Activated naive CD8-positive, alpha-beta T cell treated with anti-CD3 and anti-CD28 coated beads, Interleukin-2, amount 50 U/mL, for 24 hours (primary cell): Measurements from ENCODE around the gene SIPA1.
"Not testable (repeated sequence)": the region's sequence is repeated elsewhere in the genome, so short reads cannot be mapped to it uniquely, and the experiment has no call there.

Experiments
- ATAC-seq: fragments of 150-1000 bp; cut with Tn5 transposase; one replicate; pipeline ENCODE4 v1.10.0; 2021
- DNase-seq: peaks from one replicate; pipeline ENCODE4 v3.0.0; 2021
- H3K27ac Mint-ChIP-seq: one replicate; pipeline ENCODE4 v1.8.0; 2021; ENCODE audit warnings: mild to moderate bottlenecking, mixed read lengths
- H3K27me3 Mint-ChIP-seq: one replicate; pipeline ENCODE4 v1.8.0; 2021; ENCODE audit warnings: mixed read lengths
- H3K36me3 Mint-ChIP-seq: one replicate; pipeline ENCODE4 v1.8.0; 2021; ENCODE audit warnings: low read depth, mixed read lengths
- H3K4me1 Mint-ChIP-seq: one replicate; pipeline ENCODE4 v1.8.0; 2021; ENCODE audit warnings: mixed read lengths
- H3K4me3 Mint-ChIP-seq: one replicate; pipeline ENCODE4 v1.8.0; 2021; ENCODE audit warnings: mild to moderate bottlenecking, moderate library complexity, mixed read lengths
- H3K9me3 Mint-ChIP-seq: one replicate; pipeline ENCODE4 v1.8.0; 2021; ENCODE audit warnings: mixed read lengths

SIPA1 gene

DNA sequence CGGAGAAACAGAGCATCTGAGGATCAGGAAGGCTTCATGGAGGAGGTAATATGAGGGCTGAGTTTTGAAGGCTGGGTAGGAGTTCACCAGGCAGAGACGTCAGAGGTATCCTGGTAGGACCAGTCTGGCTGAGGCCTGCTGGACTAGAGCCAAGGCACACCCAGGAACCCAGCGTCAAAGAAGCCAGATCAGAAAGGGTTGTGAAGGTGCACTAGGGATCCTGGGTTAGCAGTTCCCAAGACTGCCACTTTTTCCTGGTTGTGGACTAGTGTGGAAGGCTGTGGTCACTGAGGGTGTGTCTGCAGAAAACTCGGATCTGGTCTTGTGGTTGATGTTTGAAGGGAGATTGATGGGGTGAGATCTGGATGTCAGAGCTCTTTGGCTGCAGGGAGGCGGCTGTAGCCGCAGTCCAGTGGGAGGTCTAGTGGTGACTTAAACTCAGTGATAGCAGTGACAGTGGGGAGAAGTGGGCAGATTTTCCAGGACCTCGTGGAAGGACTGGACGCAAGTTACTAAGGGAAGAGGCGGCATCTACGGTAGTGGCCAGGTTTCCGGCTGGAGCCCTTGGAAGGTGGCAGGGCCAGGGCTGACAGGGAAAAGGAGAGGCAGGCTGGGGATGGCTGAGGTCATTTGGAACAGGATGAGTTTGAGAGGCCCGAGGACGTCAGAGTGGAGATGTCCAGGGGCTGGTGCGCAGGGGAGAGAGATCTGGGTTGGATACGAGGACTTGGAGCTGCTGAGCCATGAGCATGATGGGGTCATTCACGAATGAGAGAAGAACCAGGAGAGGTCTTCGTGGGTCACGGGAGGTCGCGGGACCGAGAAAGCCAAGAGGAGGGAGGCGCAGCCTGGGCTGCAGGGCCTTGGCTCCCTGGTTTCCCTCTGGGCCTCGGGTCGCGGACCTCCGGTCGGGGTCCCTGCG is 13.9 kb downstream of the SIPA1 start:
- no peaks in the 10 kb centered on the region for H3K9me3 Mint-ChIP-seq
- peaks cover 3% of the 10 kb centered on the region for H3K27me3 Mint-ChIP-seq
- H3K27ac Mint-ChIP-seq = peak overlapping the region; percentile 66
- H3K4me3 Mint-ChIP-seq = peak overlapping the region; percentile 59
- DNase-seq = no peak
- peaks cover 33% of the 10 kb centered on the region for H3K4me1 Mint-ChIP-seq
- peak; percentile 3 for ATAC-seq
- H3K36me3 Mint-ChIP-seq = peaks cover 27% of the 10 kb centered on the region

DNA sequence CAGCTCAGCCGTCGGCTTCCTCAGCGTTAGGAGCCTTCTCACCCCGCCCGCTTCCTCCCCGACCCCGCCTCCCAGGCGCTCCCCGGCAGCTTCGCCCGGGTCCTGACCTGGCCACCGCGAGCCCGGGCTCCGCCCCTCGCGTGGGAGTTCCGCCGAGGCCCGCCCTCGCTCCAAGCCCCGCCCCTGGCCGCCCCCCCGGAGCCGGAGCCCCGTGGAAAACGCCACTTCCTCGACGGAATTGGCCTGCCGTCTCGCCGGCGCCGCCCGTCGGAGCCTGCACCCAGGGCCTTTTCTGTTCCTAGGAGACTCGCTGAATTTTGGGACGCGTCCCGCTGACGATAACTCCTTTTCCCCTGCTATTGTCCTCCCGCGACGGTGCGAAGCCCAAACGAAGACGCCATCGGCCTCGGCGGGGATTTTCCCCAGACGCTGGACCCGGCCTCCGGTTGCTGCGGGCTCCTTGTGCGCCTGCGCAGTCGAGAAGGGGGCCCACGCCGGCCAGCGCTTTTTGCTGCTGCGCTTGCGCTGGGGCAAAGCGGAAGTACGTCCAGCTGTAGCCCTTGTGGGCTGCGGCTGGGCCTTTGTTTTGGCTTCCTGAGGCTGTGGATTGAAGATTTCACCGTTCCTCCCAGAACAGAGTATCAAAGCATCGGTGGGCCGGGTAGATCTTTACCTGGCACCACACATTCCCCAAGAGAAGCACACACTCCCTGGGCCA is 14.8 kb downstream of the SIPA1 start:
- Mint-ChIP-seq H3K4me3 (peak overlapping the region; percentile 84), H3K27ac (peak overlapping the region; percentile 97), H3K4me1 (peaks cover 41% of the 10 kb centered on the region), H3K27me3 (peaks cover 3% of the 10 kb centered on the region), H3K36me3 (peaks cover 34% of the 10 kb centered on the region), H3K9me3 (no peaks in the 10 kb centered on the region)
- peak; percentile 88 for ATAC-seq
- peak; percentile 98 for DNase-seq

DNA sequence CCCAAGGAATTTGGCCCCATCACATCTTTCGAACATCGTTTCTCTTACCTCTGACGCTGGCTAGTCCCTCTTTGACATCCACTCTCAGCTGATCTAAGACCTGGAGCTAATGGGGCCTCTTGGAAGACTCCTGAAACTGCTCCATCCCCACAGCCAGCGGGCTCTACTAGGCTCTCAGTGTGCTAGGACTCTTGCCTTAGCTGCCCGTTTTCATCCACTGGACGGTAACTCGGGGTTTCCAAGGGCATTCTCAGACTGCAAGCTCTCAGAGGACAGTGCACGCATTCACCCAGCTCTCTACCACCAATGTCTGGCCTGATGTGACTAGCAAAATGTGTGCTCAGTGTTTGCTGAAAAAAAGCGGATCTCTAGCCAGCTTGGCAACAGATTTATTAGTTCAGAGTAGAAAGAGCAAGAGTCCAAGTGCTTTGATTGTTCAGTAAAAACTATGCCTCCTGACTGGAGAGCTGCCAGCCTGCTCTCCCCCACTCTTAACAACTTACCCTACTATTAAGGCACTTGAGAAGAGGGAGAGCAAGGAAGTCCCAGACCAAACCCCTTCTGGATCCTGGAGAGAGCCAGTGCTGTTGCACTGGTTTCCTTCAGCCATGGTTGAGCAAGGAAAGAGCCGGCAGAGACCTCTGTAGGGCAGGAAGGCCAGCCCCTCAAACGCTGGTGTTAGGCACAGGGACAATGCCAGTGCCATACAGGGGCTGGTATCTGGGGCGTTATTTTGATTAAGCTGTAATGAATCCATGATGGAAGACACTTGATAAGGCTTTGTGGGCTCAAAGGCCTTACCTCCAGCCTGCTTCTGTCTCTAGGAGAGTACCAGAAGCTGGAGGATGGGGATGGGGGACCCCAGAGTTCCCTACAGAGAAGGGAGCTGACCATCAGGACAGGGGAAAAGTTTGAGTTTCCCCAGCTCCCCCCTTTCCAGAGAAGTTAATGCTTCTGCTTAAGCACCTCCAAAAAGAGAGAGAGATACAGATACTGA is 15.6 kb downstream of the SIPA1 start:
- Mint-ChIP-seq H3K27ac (peak overlapping the region; percentile 97), H3K4me1 (peaks cover 42% of the 10 kb centered on the region), H3K4me3 (peak overlapping the region; percentile 84), H3K9me3 (no peaks in the 10 kb centered on the region), H3K36me3 (peaks cover 41% of the 10 kb centered on the region), H3K27me3 (peaks cover 3% of the 10 kb centered on the region)
- ATAC-seq (no peak), DNase-seq (no peak)

DNA sequence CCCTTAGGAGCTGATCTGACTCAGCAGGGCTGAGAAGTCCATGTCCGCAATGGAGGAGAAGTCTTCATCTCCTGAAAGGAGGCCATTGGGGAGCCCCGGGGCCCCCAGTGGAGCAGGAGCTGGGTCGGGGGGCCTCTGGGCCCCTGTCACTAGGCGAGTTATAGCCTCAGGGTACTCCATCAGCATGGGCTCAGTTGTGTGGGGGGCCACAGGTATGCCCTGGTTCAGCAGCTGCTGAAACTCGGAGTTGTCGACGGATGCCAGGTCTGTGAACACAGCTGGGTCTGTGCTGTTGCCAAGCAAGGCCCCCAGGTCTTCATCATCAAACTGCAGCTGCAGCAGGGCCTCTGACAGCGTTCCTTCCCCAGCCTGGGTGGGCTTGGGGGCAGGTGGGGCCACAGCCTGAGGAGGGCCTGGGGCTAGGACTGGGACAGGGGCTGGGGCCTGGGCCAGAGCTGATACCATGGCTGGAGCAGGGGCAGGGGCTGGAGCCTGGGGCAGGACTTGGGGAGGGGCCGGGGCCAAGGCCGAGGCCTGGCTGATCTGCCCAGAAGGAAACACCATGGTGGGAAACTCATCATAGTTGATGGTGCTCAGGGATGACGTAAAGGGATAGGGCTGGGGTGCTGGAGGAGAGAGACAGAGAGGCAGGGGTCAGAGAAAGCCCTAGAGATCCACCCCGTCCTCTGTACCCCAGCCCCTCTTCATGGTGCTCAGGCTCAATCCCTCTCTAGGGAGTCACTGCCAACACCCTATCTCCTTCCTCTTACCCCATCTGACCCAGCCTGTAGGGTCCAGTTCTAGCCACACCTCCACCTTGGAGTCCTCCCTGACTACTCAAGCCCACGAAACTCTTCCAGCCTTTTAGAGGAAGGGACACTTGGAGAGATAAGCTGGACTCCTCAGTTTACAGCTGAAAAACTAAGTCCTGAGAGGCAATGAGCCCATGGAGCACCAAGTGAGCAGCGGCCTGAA is 16.8 kb downstream of the SIPA1 start:
- H3K9me3 Mint-ChIP-seq = no peaks in the 10 kb centered on the region
- peaks cover 48% of the 10 kb centered on the region for H3K36me3 Mint-ChIP-seq
- H3K4me1 Mint-ChIP-seq = peaks cover 47% of the 10 kb centered on the region
- peaks cover 3% of the 10 kb centered on the region for H3K27me3 Mint-ChIP-seq
- ATAC-seq = no peak
- DNase-seq = no peak
- H3K27ac Mint-ChIP-seq = peak overlapping the region; percentile 47
- H3K4me3 Mint-ChIP-seq = no peak overlapping the region

DNA sequence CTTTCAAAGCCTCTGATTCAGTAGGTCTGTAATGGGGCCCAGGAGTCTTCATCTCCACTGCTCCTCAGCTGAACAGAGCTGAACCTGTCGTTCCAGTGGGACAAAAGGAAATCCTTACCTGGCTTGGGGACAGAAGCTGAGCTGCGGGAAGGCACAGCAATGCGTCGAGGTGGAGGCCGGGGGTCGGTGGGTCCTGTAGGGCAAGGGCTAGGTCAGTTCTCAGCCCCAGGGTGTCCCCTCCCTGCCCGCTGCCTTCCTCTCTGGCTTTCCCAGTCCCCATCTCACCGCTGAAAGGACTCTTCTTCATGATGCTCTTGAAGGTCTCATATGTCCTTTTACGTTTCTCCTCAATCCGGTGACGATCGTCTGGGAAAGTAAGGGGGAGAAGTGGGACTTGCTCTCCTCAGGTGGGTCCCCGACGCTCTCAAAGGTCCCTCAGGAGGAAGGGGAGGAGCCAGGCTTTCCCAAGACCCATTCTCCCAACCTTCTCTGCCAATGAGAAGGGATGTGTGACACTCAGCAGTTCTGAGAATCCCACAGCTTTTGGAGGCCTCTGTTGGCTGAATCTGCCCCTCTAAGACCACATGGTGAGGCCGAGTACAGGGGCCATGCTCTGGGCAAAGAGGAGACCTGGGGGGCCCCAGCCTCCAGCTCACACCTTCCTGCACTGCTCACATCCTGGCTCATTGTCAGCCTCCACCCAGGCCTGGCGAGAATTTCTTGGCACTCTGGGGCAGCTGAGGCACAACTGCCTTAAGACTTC is 17.9 kb downstream of the SIPA1 start:
- DNase-seq (no peak), ATAC-seq (no peak)
- Mint-ChIP-seq H3K4me3 (no peak overlapping the region), H3K4me1 (peaks cover 55% of the 10 kb centered on the region), H3K27me3 (peaks cover 3% of the 10 kb centered on the region), H3K9me3 (no peaks in the 10 kb centered on the region), H3K27ac (peak overlapping the region; percentile 47), H3K36me3 (peaks cover 55% of the 10 kb centered on the region)

DNA sequence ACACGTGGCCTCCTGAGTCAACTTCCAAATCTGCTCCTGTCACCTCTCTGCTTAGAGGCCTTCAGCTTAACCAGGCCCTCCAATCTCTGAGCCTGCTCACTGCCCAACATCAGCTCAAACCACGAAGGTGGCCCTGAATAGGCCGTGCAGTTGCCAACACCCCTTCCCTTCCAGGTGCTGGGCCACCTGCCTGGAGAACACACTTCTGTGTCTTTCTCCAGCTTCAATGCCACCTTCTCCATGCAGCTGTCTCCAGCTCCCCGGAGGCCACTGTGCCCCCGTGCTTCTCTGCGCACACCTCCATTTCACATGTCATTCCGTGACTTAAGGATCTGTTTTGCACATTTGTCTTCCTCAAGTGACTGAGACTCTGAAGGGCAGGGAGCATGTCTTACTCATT is 19.5 kb downstream of the SIPA1 start:
- peak overlapping the region; percentile 38 for H3K27ac Mint-ChIP-seq
- peaks cover 59% of the 10 kb centered on the region for H3K36me3 Mint-ChIP-seq
- H3K27me3 Mint-ChIP-seq = peaks cover 3% of the 10 kb centered on the region
- H3K4me3 Mint-ChIP-seq = no peak overlapping the region
- ATAC-seq (no peak), DNase-seq (no peak)
- H3K4me1 Mint-ChIP-seq = peaks cover 53% of the 10 kb centered on the region
- H3K9me3 Mint-ChIP-seq = no peaks in the 10 kb centered on the region

DNA sequence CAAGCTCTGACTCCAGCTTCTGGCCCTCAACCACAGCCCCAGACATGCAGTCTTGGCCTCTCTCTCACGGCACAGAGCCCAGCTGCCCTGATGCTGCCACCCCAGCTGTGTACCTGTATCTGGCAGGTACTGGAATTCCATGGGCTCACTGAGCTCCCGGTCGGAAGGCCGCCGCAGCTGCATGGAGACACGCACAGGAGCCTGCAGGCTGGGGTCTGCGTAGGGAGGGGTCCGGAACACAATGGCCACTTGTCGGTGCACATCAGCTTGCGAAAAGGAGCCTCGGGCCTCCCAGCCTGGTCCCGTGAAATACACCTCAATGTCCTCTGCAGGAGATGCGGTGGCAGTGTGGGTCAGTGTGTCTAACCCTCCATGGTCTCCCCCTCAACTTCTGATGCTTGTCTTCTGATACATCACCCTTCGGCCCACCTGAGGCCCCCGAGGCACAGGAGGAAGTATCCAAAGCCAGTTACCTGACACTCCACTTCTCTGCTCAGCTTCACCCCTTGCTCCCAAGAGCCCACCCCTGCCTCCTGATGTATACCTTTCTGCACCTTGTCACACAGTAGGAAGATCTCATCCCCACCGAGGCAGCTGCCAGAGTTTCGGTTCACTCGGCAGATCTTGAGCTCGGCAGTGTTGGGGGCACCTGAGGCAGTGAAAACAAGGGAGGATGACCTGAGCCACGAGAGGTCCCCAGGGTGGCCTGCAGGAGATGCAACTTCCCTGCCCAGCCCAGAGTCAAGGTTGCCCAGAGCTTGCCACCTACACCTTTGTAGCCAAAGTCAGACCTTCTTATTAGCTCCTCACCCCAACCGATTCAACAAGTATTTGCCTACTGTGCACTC is 20.5 kb downstream of the SIPA1 start:
- Mint-ChIP-seq H3K9me3 (no peaks in the 10 kb centered on the region), H3K4me3 (no peak overlapping the region), H3K36me3 (peaks cover 54% of the 10 kb centered on the region), H3K27me3 (no peaks in the 10 kb centered on the region), H3K27ac (peak overlapping the region; percentile 16), H3K4me1 (peaks cover 45% of the 10 kb centered on the region)
- no peak for ATAC-seq
- DNase-seq = no peak

DNA sequence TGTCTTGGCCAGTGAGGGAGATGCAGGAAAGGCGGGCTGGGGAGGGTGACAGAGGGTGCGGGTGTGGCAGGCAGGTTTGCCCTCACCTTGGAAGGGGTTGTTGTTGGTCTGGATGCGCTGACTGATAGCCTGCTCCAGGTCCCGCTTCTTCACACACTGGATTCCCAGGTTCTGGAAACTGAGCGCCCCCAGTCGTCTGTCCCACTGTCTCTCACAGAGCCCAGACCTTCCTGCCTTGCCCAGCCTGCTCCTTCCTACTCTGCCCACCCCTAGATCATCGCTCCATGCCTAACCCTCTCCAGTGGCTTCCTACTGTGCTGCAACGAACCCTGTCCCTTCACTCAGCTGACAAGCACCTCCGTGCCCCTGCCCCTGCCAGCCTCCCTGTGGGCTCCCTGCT is 22.1 kb downstream of the SIPA1 start:
- Mint-ChIP-seq H3K4me1 (peaks cover 44% of the 10 kb centered on the region), H3K9me3 (no peaks in the 10 kb centered on the region), H3K27me3 (no peaks in the 10 kb centered on the region), H3K36me3 (peaks cover 50% of the 10 kb centered on the region), H3K27ac (peak overlapping the region; percentile 63), H3K4me3 (no peak overlapping the region)
- no peak for DNase-seq
- ATAC-seq = no peak

DNA sequence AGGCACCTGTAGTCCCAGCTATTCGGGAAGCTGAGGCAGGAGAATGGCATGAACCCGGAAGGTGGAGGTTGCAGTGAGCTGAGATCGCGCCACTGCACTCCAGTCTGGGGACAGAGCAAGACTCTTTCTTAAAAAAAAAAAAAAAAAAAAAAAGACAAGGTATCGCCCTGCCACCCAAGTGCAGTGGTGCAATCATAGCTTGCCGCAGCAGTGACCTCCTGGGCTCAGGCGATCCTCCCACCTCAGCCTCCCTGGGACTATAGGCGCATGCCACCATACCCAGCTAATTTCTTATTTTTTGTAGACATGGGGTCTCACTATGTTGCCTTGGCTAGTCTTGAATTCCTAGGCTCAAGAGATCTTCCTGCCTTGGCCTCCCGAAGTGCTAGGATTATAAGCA is 23.0 kb downstream of the SIPA1 start:
- not testable (repeated sequence) for H3K27me3 Mint-ChIP-seq, ATAC-seq, DNase-seq, H3K9me3 Mint-ChIP-seq
- H3K36me3 Mint-ChIP-seq = peaks cover 45% of the 10 kb centered on the region
- H3K4me3 Mint-ChIP-seq = peak overlapping the region; percentile 86
- H3K27ac Mint-ChIP-seq = peak overlapping the region; percentile 49
- H3K4me1 Mint-ChIP-seq = peaks cover 45% of the 10 kb centered on the region

DNA sequence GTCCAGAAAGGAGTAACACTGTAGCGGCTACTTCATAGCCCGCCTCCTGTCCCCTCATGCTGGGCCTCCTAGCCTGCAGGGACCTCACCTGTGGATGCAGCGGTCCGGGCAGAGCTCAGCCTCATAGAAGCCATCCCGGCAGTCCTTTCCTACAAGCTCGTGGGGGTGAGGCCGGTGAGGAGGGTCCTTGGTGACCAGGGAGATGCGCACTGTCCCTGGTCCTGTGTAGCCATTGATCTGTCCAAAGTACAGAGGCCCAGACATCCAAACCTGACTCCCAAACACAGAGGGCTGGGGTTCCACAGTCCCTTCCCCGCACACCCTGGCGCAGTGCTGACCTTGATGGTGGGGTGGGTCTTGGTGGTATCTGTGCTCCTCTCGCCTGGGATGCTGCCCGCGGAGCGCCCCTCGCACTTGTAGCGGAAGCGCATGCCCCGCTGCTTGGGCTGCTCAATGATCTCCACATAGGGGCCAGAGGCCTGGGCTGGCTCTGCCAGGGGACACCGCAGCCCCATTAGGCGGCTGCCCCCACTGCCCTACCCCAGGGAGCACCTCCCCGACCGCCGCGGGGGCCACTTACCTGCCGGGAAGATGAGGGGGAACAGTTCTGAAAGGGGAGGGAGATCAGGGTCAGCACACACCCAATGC is 23.8 kb downstream of the SIPA1 start:
- no peaks in the 10 kb centered on the region for H3K27me3 Mint-ChIP-seq
- no peaks in the 10 kb centered on the region for H3K9me3 Mint-ChIP-seq
- peaks cover 40% of the 10 kb centered on the region for H3K4me1 Mint-ChIP-seq
- peak overlapping the region; percentile 67 for H3K27ac Mint-ChIP-seq
- H3K36me3 Mint-ChIP-seq = peaks cover 39% of the 10 kb centered on the region
- H3K4me3 Mint-ChIP-seq = peak overlapping the region; percentile 86
- DNase-seq (no peak), ATAC-seq (no peak)

DNA sequence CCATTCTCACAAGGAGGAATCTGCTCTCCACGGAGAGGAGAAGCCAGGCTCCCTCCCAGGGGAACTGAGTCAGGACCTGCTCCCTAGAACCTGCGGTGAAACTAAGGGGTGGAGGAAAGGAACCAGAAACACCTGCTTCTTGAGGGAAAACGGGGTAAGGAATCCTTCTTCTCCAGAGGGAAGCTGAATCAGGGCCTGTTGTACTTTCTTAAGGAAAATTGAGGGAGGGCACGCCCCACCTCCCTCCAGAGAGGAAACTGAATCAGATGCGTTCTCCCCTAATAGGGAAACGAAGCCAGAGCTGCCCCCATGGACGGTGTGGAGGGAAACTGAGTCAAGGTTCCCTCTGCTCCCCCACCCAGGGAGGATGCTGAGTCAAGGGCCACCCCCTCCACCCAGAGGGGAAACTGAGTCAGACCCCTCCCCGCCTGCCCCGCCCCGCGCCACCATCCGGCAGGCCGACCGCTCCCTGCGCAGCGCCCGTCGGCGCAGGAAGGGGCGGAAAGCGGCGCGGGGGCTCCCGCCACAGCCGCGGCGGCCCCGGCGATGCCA is 24.4 kb downstream of the SIPA1 start:
- ATAC-seq (peak; percentile 8), DNase-seq (no peak)
- Mint-ChIP-seq H3K27me3 (no peaks in the 10 kb centered on the region), H3K9me3 (no peaks in the 10 kb centered on the region), H3K4me3 (peak overlapping the region; percentile 86), H3K27ac (peak overlapping the region; percentile 67), H3K4me1 (peaks cover 35% of the 10 kb centered on the region), H3K36me3 (peaks cover 33% of the 10 kb centered on the region)
